ENCODE results near the gene DDX49.
"Not testable (repeated sequence)": the region's sequence is repeated elsewhere in the genome, so short reads cannot be mapped to it uniquely, and the experiment has no call there.

DNA sequence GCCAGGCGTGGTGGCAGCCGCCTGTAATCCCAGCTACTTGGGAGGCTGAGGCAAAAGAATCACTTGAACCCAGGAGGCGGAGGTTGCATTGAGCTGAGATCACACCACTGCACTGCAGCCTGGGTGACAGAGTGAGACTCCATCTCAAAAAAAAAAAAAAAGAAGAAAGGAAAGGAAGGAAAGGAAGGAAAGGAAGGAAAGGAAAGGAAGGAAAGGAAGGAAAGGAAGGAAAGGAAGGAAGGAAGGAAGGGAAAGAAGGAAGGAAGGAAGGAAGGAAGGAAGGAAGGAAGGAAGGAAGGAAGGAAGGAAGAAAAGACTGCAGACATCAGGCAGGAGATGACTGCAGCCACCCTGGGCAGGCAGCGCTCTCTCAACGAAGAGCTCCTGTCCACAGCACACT lies 17.0 kb upstream of the DDX49 start:
- not testable (repeated sequence) for TF ChIP-seq MAX (IDR thresholded peaks at IDR 0.05; ENCODE audit: low read depth); TCF12 (IDR thresholded peaks at IDR 0.05); NRF1 (IDR thresholded peaks at IDR 0.05; ENCODE audit: low read depth, low read length); EP300 (IDR thresholded peaks at IDR 0.05; ENCODE audit: borderline replicate concordance in 1 of 2, low read depth in 1 of 2, low read length in 1 of 2)
